ENCODE results near the gene INAFM2.

INAFM2 gene

DNA sequence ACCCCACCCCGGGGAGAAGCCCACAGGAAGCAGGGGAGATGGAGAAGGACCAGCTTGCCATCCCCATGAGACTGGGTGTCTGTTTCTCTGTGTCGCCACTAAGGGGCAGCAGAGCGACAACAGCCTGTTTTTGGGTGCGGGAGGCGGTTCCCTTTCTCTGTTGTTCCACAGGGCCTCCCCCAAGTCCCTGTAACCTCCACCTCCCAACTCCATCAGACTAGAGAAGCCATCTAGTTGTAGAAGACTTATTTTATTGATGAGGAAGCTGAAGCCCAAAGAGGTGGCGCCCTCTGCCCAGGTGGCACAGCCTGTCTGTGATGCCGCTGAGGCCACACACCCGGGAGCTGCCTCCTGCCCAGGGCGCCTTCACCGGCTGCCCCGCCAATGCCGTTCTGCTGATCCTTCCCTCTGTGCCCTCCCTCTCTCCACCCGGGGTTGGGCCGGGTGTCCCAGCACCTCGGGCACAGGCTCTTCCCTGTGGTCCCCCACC is 21.2 kb downstream of the INAFM2 start:
- TF ChIP-seq, protein P1, sequence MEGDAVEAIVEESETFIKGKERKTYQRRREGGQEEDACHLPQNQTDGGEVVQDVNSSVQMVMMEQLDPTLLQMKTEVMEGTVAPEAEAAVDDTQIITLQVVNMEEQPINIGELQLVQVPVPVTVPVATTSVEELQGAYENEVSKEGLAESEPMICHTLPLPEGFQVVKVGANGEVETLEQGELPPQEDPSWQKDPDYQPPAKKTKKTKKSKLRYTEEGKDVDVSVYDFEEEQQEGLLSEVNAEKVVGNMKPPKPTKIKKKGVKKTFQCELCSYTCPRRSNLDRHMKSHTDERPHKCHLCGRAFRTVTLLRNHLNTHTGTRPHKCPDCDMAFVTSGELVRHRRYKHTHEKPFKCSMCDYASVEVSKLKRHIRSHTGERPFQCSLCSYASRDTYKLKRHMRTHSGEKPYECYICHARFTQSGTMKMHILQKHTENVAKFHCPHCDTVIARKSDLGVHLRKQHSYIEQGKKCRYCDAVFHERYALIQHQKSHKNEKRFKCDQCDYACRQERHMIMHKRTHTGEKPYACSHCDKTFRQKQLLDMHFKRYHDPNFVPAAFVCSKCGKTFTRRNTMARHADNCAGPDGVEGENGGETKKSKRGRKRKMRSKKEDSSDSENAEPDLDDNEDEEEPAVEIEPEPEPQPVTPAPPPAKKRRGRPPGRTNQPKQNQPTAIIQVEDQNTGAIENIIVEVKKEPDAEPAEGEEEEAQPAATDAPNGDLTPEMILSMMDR (IDR thresholded peaks at IDR 0.05; ENCODE audit: insufficient read depth, low read length, missing control alignments) = peak; percentile 86
- DNase-seq (ENCODE audit: low read depth, low spot score) = no peak
- POLR2A ChIA-PET = interaction anchor here (0.6 kb wide), 1 partner anchor 47 kb away, joined by 3 read pairs; no protein-coding TSS in a partner anchor
- no peak overlapping the region for H3K4me3 ChIP-seq (ENCODE audit: low read depth, low read length)
- CTCF ChIA-PET = interaction anchor here (0.8 to 21.8 kb wide), 33 partner anchors 9 to 168 kb away, joined by 3 to 385 read pairs (median 7); partner anchors contain the start of genes DISP2, INAFM2, IVD and PHGR1

DNA sequence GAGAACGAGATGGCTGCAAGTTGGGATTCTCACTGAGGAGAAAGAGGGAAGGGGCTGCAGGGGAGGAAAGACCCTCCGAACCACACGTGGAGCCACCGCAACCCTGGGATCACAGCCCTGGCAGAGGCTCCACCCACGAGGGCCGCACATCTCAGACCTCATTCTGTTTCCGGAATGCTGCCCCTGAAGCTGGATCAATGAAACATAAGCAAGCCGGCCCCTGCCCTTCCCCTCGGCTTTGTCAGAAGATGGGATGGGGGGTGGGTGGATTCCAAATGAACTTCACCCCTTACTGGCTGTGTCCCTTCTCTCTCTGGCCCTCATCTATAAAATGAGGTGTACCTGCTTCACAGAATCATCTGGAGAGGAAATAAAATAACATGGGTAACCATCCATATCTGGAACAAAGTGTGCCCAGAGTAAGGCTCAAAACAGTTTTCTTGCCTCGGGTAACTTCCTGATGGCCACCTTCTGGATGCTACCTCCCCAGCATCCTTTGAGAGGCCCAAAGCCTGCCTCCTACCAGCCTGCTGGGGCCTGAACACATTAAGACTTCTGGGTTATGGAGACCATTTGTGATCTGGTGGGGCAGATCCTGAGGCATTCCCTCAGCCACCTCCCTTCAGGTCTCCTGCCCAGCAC is 21.9 kb downstream of the INAFM2 start:
- POLR2A ChIA-PET = interaction anchor here (0.6 kb wide), 1 partner anchor 47 kb away, joined by 3 read pairs; no protein-coding TSS in a partner anchor
- no peak for DNase-seq (ENCODE audit: low read depth, low spot score)
- CTCF ChIA-PET = interaction anchor here (1.0 to 21.8 kb wide), 29 partner anchors 9 to 162 kb away, joined by 3 to 385 read pairs (median 7); partner anchors contain the start of genes DISP2, INAFM2, IVD and PHGR1
- no peak overlapping the region for H3K4me3 ChIP-seq (ENCODE audit: low read depth, low read length)
- TF ChIP-seq, protein P1 (IDR thresholded peaks at IDR 0.05; ENCODE audit: insufficient read depth, low read length, missing control alignments) = no peak

DNA sequence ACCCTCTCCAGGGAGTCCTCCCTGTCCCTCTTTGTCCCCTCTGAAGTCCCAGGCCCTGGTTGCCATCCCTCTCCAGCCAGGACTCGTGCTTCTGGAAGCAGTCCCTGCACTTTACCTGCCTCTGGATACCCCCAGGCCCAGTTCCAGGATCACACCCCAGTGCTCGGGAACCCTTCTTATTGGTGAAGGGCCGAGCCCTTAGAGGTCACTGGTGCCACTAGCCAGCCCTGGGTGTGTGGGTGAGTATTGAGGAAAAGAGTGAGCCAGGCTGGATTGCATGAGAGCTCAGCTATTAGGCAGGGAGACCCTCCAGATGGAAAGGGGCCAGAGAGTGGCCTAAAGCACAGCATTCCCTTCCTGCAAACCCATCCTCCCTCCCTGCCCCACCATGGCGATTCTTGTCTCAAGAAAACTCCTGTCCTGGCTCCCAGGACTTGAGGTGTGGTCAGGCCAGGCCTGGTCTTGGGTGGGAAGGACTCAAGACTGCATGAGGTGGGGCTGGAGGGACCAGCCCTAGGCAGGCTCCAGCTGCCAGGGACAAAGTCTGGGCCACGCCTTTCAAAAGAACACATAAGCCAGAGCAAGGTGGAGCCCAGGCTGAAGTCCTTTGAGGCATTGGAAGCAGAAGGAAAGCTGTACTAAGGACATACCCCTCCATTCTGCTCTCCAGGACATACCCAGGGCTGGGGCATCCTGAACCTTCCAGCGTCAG is 22.5 kb downstream of the INAFM2 start:
- TF ChIP-seq, protein P1 (IDR thresholded peaks at IDR 0.05; ENCODE audit: insufficient read depth, low read length, missing control alignments) = no peak
- no peak overlapping the region for H3K4me3 ChIP-seq (ENCODE audit: low read depth, low read length)
- ChIA-PET POLR2A (no interaction called here), CTCF (interaction anchor here (0.6 to 21.8 kb wide), 13 partner anchors 8 to 128 kb away, joined by 3 to 385 read pairs (median 13); partner anchors contain the start of genes DISP2, INAFM2, IVD and PHGR1)
- DNase-seq (ENCODE audit: low read depth, low spot score) = no peak

DNA sequence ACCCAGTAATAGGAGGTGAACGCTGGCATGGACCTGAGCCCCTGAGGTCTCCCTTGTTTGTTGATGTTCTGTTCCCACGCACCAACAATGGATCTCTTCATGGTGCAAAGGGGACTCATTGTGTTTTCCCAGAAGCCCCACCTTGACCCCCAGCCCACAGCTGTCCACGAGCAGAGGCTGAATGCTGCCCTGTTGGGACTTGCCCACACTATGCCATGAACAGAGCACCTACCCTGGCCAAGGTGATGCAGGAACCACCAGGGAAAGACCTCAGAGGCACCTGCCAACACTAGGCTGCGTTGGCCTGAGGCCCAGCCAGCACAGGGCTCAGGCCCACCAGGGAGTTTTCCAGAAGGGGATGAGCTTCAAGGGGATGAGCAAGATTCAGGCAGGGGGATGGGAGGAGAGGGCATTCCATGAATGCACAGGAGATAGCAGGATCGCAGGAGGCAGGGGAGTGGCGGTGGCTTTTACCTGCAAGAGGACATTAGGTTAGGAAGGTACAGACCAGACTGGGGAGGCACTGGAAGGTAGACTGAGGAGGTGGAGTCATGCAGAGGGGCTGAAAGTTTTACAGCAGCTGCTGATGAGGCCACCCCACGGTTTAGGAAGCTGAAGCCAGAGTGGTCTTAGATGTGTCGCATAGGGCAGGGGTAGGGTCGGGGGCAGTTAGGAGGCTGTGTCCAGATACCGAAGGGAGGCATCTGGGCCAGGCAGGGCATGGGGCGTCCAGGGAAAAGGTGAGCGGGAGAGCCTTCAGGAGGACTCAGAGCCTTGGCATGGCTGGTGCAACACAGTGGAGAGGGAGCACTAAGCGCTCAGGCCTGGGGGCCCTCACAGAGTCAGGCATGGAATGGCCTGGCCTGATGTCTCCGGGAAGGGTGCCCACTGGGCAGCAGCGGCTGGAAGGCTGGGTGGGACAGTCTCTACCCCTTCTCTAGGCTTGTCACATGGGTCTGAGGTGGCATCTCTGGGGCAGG is 23.4 kb downstream of the INAFM2 start:
- TF ChIP-seq, protein P1 (IDR thresholded peaks at IDR 0.05; ENCODE audit: insufficient read depth, low read length, missing control alignments) = no peak
- DNase-seq (ENCODE audit: low read depth, low spot score) = no peak
- ChIA-PET CTCF (interaction anchor here (0.6 to 12.9 kb wide), 5 partner anchors 8 to 129 kb away, joined by 3 to 166 read pairs (median 3); partner anchors contain the start of genes DISP2 and PHGR1), POLR2A (no interaction called here)
- no peak overlapping the region for H3K4me3 ChIP-seq (ENCODE audit: low read depth, low read length)

DNA sequence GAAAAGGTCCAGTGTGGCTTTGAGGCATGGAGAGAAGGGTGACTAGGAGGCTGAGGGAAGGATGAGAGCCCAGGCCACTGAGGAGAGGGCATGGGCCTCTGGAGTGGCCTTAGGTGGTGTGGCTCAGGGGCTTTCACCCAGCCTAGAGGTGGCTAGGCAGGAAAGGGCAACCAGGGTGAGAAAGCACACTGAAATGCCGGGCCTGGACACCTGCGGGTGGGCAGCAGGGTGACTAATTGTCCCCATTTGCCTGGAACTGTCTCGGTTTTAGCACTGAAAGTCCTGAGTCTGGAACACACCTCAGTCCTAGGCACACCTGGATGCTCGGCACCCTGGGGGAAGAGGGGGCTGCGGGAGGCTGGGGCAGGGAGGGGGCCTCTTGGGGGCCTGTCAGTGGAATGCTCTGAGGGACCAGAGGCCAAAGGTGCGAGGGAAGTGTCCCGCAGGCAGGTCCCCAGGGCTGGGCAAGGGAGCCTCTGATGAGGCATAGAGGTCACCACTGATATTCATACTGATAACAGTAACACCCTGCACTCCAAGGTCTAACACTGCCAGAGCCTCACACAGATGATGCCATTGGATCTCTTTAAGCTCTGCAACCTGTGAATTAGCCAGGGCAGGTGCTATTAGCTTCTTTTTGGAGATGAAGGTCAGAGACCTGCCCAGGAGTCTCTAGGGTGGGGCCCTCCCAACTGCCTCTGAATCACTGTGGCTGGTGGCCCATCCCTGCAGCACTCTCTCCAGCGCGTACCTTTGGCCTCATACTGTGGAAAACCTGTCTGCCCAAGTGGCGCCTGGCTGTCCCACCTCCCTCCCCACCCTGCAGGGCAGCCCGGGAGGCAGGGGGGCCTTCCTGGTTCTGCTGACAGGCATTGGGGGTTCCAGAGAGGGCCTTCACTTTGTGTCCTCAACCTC is 24.3 kb downstream of the INAFM2 start:
- ChIA-PET CTCF (interaction anchor here (1.4 to 12.9 kb wide), 3 partner anchors 7 to 27 kb away, joined by 3 to 166 read pairs (median 4); partner anchors contain the start of genes DISP2 and PHGR1), POLR2A (no interaction called here)
- DNase-seq (ENCODE audit: low read depth, low spot score) = no peak

More for the DNA sequence above, 24.3 kb downstream of the INAFM2 start:
- no peak overlapping the region for H3K4me3 ChIP-seq (ENCODE audit: low read depth, low read length)
- TF ChIP-seq, protein P1 (IDR thresholded peaks at IDR 0.05; ENCODE audit: insufficient read depth, low read length, missing control alignments) = no peak
